C4-2B (cell line): ENCODE data around the gene C17orf114.

Experiments used
- H3K27ac ChIP-seq: fragments of 450-650 bp; 2 replicates; pipeline ENCODE4 v1.5.1; 2017
- ZFX ChIP-seq: fragments of 450-650 bp; IDR thresholded peaks from 2 replicates; pipeline ENCODE4 v1.6.1; 2017
- TF ChIP-seq, protein P1 (sequence below): fragments of 450-650 bp; conservative IDR thresholded peaks from 2 replicates; pipeline ENCODE4 v1.5.1; 2017; ENCODE audit warnings: mild to moderate bottlenecking

C17orf114 gene

DNA sequence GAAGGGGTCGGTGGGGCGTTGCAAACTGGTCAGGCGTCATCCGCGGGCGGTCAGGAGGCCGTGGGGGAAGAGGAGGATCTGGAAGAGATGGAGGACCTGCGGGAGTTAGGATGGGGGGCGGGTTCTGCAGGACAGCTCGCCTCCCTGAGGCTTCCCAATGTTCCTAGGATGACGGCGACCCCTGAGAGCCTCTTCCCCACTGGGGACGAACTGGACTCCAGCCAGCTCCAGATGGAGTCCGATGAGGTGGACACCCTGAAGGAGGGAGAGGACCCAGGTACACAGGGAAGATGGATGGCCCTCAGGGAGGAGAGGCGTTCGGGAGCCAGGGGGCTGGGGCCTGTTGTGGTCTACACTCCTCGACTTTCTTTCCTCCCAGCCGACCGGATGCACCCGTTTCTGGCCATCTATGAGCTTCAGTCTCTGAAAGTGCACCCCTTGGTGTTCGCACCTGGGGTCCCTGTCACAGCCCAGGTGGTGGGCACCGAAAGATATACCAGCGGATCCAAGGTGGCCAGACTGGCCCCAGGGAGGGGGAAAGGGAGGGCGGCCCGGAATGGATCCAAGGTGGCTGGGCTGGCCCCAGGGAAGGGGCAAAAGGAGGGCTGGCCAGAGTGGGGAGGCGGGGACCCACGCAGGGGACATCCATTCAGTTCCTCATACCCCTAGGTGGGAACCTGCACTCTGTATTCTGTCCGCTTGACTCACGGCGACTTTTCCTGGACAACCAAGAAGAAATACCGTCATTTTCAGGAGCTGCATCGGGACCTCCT is 5.7 kb upstream of the C17orf114 start:
- peak overlapping the region; percentile 77 for H3K27ac ChIP-seq
- TF ChIP-seq ZFX = no peak
- TF ChIP-seq, protein P1, sequence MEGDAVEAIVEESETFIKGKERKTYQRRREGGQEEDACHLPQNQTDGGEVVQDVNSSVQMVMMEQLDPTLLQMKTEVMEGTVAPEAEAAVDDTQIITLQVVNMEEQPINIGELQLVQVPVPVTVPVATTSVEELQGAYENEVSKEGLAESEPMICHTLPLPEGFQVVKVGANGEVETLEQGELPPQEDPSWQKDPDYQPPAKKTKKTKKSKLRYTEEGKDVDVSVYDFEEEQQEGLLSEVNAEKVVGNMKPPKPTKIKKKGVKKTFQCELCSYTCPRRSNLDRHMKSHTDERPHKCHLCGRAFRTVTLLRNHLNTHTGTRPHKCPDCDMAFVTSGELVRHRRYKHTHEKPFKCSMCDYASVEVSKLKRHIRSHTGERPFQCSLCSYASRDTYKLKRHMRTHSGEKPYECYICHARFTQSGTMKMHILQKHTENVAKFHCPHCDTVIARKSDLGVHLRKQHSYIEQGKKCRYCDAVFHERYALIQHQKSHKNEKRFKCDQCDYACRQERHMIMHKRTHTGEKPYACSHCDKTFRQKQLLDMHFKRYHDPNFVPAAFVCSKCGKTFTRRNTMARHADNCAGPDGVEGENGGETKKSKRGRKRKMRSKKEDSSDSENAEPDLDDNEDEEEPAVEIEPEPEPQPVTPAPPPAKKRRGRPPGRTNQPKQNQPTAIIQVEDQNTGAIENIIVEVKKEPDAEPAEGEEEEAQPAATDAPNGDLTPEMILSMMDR = no peak

DNA sequence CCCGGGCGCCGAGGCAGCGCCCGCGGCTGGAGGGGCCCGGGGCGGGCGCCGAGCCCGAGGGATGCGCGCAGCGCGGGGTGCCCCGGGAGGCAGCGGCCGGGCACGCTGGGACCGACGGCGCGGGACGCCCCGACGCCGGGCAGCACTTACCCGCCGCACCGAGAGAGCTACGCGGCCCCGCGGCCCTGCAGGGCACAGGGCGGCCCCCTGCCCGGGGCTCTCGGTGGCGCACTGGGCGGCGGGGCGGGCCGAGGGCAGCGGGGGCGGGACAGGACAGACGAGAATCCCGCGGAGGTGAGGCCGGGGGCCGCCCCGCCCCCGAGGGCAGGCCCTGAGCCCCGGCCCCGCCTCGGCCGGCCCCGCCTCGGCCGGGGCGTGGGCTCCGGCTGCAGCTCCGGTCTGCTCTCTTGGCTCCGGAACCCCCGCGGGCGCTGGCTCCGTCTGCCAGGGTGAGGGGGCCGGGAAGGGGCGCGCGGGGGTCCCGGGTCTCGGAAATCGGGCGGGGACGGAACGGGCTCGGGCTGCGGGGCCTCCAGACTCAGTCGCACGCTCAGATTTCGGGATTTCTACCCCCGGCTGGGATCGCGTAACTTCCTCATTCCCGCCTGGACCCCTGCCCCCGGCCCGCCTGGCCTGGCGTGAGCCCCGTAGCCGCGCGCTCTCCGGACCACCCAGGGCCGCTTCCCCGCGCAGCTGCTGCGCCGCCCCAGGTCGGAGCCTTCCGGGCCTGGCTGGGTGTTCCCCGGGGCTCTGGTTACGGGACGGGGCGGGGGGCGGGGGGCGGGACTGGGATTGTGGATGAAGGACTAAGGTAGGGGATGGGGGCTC is 4.9 kb upstream of the C17orf114 start, which contains the start of gene PLD2:
PLD2 (plus strand) TSS at position 376 of the 828 bp plus-strand sequence. CDS start 621 bp downstream, outside the sequence.
- peak within 1 kb of the TSS; percentile 77 for H3K27ac ChIP-seq
- TF ChIP-seq ZFX = peak; percentile 85; the same call in 1 of the 2 replicates
- TF ChIP-seq, protein P1 = no peak

DNA sequence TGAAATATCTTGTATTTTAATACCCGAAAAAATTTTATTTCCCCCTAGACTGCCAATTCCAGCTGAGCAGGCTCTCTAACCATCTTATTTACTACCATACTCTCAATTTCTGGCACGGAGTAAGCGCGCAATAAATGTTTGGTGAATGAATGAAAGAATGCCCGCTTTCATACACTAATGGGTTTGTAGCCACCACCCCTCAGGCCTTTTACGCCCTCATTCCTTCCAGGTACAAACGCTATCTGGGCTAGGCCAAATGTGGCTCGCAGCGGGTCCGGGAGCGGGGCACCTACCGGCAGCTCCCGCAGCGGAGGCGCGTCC is 4.3 kb upstream of the C17orf114 start:
- TF ChIP-seq ZFX = no peak
- TF ChIP-seq, protein P1 = no peak
- H3K27ac ChIP-seq = peak overlapping the region; percentile 77

DNA sequence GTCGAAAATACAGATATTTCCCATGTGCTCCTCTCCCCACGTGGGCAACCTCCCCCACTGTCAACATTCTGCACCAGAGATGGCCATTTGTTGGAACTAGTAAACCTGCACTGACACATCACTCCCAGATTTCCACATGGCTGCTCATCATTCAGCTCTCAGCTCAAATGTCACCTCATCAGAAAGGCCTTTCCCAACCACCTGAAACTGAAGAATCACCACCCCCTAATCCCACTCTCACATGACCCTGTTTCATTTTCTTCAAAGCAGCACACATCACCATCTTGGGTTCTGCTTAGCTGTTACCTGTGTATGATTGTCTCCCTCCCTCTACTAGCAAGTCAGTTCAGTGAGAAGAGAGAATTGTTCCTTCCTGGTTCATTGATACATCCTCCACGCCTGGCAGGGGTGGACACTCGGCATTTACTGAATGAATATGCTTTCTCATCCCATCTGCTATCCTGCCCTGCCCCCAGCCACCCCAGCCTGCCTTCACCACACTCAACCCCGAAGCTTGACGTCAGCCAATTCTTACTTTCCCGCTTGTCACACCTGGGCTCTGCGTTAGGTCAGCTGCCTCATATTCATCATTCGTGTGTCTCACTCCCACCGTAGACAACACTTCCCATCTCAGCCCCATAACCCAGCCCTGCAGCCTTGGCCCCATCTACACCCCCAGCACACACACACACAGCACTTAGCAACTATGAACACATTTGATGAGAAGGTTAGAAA is 1.5 kb downstream of the C17orf114 start:
- H3K27ac ChIP-seq = no peak overlapping the region
- TF ChIP-seq, protein P1 = no peak
- TF ChIP-seq ZFX = no peak

DNA sequence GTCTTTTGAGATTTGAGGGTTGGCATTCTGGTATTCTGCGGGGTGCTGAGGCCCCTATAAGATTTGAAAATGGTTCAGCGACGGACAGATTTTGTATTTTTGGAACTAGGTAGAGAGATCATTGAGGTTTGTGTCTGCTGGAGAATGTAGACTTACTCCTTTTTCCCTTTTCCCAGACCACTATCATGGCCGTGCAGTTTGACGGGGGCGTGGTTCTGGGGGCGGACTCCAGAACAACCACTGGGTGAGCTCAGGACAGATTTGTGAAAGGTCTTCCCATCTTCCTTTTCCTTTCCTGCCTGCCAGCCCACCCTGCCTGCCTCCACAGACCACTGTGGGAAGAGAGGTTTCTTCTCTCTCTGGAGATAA is 5.6 kb downstream of the C17orf114 start:
- TF ChIP-seq ZFX = no peak
- TF ChIP-seq, protein P1 = no peak
- H3K27ac ChIP-seq = peak overlapping the region; percentile 93

DNA sequence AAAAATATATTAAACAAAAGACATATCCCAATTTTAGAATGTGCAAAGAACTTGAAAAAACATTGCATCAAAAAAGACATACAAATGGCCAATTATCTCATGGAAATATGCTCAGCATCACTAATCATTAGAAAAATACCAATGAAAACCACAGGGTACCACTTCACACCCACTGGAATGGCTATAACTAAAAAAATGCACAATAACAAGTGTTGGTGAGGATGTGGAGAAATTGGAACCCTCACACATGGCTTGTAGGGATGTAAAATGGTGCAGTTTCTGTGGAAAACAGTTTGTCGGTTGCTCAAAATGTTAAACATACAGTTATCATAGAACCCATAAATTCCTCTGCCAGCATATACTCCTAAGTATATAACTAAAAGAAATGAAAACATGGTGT is 7.0 kb downstream of the C17orf114 start:
- TF ChIP-seq ZFX = no peak
- TF ChIP-seq, protein P1 = no peak
- peak overlapping the region; percentile 93 for H3K27ac ChIP-seq
